ENCODE data around the gene PHACTR2.

PHACTR2 gene

DNA sequence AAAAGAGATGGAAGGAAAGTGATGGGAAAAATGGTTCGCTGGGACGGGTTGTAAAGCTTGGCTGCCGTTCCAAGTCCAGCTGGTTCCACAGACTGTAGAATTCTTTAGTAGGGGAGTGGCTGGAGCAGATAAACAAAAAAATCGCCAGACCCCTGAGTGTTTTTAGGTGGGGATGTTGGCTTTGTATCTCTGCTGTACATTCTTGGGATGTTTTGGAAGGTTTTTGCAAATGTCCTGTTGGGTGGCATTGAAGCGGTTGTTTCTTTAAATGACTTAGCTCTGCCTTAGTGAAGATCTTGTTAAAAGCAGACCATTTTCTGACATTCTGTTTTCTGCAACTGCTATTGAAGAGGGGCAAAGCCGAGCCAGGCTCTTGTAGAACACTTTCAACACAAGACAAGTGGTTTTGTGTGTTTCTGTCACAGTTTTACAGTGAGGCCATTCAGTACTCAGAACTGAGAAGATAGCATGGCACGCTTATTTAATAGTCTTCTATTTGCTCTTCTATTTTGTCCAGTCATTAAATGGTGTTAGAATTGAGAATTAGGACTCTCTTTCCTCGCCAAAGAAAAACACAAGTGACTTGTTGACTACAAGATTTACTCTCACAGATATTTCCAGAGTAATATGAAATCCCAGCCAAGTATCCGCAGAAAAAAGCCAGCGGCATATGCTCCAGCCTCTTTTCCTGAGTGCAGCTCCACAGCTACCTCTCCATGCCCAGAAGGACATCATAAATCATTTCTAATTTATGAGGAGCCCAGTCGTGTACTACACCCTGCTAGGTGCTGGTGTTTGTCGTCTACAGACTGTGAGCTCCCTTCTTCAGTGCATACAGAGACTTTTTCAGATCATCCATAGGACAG is 65.8 kb downstream of the PHACTR2 start:
- DNase-seq, result no peak

DNA sequence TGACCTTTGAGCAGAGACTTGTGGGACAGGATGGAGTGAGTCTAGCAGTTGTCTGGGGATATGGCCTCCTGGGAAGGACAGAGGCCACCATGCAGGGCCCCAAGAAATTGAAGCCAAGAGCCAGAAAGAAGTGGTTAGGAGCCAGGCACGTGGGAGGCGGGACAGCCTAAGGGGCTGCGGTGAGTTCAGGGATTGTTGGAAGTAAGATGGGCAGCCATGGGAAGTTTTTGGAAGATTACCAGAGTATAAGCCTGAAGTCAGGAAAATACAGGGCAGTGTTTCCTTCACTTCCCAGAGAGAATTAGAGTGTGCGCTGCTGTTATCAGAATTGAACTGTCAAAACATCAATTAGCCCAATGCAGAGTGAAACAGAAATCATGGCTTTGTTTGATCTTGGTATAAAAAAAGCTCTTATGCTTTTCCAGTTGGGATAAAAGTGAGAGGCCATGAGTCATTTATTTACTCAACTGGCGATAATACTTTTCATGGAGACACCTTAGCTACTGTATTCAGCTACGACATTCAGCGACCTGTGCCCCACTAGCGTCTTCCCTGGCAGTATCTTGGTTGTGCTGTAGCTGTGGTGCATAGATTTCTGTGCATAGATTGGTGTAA is 66.9 kb downstream of the PHACTR2 start:
- no peak for DNase-seq

DNA sequence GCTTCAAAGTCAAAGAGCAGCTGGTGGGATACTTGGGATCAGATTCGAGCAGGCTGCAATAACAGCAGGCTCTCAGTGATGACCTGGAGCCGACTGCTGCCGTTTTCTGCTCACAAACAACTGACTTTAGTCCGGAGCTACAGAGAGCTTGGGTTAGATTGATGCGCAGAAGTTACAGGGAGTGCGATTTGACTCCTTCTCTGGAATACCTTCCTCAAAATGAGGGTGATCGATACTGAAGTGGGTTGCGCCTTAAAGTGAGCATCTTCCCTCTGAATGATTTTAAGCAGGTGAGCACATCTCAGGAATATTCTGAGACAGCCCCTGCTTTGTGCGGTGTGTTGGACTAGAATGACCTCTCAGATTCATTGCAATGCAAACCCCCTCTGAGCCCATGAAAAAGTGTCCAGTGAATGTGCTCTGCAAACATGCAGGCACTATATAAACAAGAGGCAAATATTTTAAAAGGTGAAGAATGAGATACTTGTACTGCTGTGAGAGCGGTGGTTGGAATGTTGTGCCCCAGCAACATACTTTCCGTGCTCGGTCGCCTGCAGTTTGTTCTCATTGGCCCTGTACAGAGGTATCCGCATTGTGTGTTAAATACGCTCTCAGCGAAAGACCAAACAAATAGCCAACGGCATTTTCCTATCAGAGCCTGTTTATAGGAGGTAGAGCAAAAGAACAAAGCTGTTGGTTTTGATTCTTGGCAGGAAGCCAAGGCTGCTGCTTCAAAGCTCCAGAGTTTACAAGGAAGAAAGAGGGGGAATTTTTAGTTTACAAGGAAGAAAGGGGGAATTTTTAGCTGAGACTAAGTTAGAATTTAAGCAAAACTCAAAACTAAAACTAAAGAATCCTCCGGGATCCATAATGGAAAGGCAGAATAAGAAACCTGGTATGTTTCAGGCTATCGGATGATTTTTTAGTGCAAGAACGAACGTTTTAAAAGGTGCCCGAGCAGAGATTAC is 67.7 kb downstream of the PHACTR2 start:
- DNase-seq, result no peak

DNA sequence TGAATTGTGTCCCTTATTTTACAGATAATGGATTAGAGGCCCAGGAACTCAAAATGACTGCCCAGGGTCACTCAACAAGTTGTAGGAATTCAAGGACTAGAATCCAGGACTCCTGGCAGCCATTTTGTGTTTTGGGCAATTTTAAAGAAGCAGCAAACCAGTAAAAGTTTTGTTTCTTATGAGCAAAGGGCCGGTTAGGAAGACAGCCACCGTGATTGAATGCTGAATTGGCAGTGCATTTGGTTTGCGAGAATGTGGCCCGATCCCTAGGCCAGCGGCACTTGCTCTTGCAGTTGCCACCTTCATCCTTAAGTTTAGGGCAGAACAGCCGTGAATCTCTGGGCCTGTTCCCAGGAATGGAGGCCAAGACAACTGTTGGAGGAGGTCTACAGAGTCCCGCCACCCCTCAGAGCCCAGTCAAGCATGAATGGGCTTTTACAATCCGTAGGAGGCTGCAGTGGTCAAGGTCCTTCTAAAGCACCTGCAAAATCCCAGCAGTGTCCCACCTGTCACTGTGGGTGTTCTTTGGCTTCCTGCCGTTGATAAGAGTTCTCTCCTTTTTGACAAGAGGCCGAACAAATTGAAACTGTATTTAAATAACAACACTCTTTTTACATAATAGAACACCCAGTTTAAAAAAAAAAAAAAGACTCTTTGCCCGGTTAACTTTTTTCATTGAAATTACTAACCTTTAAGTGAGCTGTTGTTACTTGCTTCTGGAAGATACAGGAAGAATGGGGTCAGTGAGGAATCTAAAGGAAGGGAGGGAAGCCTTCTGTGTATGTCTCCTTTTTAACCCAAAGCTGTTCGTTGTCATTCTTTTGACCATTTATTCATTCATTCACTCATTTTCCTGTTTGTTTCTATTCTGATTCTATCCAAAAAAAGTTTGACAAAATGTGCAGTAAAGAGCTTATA is 68.7 kb downstream of the PHACTR2 start:
- no peak for DNase-seq

DNA sequence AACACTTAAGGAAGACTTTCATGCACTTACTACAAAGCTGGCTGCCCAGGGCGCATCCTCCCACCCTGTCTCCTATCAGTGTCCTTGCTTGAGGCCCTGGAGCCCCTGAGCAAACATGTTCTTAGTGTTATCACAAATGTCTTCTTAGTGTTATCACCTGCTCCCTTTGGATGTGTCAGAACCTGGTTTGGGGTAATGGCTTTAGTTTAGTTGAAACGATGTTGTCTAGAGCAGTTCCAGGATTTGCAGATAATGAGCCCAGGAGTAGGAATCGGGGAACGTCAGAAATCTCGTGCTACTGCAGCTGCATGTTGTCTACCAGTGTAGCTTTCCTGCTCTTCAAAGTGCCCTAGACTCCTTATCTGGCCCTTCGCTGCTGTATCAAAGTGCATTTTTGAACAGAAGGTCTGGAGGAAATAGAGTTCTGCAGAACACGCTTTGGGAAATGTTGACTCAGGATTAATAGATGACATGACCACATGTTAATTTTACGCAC is 69.6 kb downstream of the PHACTR2 start:
- no peak for DNase-seq

DNA sequence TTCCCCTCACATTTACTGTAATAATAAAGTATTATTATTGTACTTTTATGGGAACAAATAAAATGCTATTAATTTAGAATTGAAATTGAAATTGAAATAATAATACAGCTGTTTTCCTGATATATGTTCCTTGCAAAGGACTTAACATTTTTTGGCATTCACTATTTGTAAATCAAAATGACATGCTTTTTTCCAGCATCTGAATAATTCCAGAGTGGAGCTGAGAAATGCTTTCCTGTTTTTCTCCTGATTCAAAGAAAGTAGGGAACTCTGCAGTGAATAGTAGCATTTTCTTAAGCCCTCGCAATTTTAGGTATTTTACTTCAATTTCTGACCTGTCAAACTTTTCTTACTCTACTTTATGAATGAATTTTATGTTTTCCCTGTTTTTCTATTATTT is 72.1 kb downstream of the PHACTR2 start:
- DNase-seq, result no peak

DNA sequence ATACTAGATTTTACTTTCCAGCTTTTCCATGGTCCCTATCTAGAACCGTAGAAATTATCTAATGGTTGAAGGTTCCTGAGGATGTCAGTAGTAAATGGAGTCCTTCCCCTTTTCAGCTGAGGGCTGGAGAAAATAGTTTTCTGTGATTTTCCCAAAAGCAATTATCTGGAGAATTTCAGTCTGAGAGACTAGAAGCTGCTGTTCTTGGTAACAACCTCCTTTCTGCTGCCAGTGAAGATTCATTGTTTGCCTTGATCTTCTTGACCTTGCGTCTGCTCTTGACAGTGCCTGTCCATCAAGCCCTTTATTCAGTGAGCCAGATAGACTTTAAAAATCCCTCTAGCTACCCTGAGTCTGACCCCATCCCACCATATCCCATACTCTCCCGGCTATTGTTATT is 73.1 kb downstream of the PHACTR2 start:
- DNase-seq, result no peak

DNA sequence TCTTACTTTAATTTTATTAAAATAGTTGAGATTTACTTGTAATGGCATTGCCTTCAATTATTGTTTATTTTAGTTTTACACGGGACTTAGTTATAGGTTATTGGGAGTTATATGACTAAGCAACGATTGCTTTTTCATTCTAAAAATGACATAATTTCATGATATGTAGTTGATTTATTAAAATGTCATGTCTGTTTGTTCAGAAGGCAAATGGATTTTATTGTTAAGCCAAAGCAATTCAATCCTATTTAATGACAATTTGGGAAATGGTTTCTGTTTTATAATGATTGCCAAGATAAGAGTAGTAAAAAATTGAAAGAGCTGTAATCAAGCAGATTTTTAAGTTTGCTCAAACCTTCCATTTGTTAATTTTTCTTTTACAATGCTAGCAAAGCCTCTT is 74.7 kb downstream of the PHACTR2 start:
- no peak for DNase-seq

DNA sequence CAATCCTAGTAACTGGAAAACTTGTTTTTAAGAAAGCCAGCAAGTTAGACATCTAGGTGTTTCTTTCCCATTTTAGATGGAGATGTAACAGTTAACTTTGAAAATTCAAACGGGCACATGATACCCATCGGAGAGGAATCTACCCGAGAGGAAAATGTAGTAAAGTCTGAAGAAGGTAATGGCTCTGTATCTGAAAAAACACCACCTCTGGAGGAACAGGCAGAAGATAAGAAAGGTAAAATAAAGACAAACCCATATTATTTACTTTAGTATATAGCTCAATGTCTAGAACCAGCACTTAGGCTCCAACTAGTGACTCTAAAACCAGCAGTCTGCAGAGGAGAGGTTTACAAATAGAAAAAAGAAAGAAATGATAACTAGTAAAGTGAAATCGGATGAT is 75.9 kb downstream of the PHACTR2 start:
- no peak for DNase-seq

DNA sequence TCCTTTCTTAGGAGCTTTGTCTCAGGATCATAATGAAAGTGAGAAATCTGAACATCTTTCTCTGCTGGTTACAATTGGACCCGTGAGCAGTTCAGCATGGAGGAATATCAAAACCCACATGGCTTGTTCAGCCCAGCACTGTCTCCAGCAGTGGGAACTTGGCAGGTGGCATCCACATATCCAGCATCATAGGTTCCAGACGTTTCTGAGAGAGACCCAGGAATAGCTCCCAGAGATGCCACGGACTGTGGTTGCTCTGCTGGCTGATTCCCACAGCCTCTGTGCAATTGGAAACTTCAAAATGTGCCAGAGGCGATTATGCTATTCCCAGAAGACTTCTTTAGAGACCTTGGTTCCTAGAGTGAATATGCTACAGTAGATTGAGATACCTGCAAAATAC is 76.4 kb downstream of the PHACTR2 start:
- no peak for DNase-seq

DNA sequence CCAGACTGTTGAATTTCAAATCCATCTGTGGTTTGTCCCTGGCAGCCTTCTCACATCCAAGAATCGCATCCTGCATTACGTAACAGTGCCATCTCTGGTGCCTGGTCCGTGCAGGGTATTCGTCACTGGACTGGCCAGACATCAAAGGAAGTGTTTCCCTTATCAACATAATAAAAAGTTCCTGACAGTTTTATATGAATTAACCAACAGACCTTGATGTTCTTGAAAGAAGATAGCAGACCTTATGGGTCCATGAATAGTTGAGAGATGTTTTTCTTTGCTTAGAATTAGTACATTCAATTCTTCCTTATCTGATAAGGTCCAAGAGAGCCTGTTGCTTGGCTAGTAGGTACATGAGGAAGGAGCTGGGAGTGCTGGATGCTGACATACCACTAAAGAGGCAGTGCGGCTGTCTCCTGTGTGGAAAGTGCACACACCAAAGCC is 77.6 kb downstream of the PHACTR2 start:
- no peak for DNase-seq

DNA sequence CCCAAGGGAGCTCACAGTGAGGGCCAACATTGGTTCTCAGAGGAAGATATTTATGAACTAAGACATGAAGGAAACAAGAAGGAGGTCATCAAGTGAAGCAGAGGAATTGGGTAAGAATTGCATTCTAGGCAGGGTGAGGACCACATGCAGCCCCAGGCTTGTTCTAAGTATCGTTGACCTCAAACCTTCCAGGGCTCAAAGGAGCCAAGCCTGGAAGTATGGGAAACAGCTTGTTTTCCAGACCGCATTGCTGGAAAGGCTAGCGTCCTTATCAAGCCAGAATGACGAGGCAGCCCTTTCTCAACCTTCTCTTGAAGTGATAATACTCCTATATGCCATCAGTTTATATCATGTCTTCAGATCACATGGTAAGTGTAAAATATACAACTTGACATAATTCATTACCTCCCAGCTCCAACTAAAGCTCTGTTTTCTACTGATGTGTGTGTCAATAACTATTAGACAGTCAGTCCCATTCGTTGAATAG is 79.6 kb downstream of the PHACTR2 start:
- no peak for DNase-seq

DNA sequence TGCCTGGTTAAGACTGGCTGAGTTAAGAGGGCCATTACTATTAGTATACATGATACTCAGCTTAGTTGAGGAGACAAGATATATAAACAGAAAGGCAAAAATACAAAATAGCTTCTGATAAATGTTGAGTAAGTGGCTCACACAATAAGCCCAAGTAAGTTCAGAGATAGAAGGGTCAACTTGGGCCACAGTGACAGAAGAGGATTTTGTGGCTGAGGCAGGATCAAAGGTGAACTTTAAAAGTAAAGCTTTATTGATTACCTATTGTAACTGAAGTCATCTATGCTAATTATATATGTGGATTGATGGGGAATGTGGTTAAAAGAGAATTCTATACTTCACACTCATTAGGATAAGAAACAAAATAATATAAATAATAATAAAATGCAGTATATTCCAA is 80.8 kb downstream of the PHACTR2 start:
- no peak for DNase-seq

DNA sequence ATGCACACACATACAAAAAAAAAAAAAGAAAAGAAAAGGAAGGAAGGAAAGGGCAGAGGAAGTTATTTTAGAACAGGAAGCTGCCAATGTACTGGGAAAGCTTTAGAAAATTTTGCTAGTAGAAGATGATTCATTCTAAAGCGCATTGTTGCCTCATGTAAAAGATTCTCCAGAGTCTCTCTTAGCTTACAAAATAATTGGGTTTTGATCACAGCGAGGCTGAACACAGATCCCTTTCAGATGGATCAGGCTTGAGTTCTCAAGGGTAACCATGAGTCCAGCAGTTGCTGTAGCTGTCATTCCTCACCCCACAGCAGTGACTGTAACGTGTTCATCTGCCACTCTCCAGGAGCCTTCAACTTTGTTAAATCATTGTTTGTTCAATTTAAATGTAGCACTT is 81.9 kb downstream of the PHACTR2 start:
- DNase-seq, result peak; percentile 58

DNA sequence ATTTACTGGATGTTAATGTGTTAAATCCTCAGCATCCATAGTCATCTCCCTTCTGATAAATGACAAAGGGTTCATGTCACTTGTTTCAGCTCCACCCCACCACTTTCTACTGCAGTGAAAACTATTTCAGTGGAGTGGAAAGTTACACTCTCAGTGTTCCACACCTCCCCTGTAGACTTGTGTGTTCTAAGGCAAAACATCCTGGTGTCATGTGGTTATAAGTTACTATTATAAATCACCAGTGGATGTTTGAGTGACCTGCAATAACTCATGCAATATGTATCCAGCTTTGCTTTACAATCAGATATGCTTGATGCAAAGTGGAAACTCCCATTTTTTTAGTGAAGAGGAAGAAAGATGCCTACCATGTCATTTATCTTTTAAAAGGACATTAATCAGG is 83.3 kb downstream of the PHACTR2 start:
- no peak for DNase-seq

DNA sequence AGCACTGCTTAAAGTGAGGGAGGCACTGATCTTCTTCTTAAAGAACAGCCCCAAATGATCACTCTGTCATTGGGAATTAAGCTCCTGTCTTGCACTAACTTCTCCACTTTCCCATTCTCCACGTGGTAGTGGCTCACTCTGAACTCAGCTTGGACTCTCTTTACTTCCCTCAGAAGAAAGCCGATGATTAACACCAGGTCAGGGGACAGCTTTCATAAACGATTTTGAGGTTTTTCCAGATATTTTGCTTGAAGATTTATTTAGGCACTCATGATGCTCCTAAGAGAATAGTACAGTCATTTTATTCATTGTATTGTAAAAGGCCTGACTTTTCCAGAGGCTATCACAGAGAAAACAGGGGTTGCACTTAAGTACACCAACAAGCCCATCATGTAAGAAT is 84.4 kb downstream of the PHACTR2 start:
- DNase-seq, result no peak

DNA sequence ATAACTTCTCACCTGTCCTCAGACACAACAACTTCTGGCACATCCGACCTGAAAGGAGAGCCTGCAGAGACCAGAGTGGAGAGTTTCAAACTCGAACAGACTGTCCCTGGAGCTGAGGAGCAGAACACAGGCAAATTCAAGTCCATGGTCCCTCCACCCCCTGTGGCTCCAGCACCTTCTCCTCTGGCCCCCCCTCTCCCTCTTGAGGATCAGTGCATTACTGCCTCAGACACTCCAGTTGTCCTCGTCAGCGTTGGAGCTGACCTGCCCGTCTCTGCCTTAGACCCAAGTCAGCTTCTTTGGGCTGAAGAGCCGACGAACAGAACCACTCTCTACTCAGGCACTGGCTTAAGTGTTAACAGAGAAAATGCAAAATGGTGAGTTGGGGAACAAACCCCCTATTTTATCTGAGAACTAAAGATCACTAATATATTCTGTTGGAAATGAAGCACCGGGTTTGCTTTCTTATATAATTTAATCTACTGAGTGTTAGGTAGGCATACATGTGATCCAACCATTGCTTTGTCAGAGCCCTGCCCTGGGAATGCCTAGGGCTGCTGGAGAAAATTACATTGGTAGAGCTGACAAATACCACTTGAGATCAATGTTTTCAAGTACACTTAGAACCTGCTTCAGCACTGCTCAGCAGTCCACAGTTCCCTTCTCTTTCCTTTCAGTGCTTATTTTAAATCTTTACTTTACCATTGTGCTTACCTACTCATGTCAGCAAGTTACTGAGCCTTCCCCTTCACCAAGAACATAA is 87.8 kb downstream of the PHACTR2 start:
- no peak for DNase-seq

DNA sequence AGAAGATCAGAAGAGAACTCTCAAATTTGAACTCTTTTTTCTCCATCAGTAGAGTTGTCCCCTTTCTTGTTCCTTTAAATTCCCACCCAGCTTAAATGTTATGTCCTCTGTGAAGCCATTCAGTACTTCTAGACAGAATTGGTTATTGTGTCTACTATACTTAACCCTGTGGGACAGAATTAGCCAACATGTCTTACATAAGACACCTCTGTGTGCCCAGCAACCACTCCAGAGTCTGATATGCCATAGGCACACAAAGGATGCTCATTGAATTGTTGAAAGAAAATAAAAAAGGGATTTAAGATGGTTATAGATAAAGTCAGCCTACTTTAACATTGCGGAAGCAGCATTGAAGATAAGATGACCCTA is 88.4 kb downstream of the PHACTR2 start:
- no peak for DNase-seq

DNA sequence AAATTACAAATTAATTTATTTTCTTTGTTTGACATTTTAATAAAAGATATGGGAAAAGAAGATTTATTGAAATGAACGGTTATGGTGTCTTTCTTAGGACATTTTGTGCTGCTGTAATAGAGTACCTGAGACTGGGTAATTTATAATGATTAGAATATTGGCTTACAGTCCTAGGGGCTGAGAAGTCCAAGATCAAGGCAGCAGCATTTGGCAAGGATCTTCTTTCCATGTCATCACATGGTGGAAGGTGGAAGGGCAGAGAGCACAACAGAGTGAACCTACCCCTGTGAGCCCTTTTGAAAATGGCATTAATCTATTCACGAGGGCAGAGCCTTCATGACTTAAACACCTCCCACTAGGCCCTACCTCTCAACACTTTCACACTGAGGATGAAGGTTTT is 89.7 kb downstream of the PHACTR2 start:
- DNase-seq, result no peak

DNA sequence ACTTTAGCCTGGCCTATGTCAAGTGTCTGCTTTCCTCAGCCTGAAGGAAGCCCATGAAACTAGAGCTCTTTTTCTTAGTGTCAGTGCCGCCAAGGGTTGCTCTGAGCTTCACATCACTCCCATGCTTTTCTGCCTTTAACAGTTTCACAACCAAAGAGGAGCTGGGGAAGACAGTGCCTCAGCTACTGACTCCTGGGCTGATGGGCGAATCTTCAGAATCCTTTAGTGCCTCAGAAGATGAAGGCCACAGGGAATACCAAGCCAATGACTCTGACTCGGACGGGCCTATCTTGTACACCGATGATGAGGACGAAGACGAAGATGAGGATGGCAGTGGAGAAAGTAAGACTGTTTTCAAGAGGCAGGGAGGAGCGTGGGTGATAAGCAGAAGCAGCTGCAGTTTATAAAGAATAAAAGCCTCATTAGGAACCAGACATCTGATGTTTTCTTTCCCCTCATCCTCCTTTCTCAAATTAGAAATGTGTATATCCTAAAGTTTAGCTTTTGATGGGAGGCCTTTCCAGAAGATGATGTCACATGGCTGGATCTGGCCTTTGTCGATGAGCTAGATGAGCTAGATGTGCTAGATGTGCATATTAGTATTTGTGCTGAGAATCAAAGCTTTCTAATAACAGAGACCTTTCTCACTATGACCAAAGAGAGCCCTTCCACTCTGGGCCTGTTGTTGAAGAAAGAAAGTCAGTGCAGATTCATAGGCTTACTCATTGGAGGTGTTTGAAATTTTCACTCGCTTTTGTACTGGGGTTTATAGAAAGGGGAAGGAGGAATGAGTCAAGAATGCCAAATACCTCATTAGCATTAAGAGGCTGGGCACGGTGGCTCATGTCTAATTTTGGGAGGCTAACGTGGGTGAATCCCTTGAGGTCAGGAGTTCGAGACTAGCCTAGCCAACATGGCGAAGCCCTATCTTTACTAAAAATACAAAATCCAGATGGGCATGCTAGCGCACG is 94.6 kb downstream of the PHACTR2 start:
- DNase-seq, result peak; percentile 63
